ENCODE data around the gene SPAG16.

DNA sequence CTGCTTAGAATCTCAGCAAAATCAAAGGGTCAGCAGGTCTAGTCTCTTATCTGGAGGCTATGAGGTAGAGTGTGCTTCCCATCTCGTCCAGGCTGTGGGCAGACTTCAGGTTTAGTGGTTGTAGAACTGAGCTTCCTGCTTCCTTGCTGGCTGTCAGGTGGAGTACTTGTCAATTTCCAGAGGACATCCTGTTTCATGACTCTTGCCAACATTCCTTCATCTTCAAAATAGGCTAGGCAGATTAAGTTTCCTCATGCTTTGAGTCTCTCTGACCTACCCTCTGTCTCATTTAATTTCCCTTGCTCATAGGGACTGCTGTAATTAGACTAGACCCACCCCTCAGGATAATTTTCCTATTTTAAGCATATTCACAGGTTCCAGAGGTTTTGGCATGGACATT lies 562.6 kb downstream of the SPAG16 start:
- TF ChIP-seq, protein P1, sequence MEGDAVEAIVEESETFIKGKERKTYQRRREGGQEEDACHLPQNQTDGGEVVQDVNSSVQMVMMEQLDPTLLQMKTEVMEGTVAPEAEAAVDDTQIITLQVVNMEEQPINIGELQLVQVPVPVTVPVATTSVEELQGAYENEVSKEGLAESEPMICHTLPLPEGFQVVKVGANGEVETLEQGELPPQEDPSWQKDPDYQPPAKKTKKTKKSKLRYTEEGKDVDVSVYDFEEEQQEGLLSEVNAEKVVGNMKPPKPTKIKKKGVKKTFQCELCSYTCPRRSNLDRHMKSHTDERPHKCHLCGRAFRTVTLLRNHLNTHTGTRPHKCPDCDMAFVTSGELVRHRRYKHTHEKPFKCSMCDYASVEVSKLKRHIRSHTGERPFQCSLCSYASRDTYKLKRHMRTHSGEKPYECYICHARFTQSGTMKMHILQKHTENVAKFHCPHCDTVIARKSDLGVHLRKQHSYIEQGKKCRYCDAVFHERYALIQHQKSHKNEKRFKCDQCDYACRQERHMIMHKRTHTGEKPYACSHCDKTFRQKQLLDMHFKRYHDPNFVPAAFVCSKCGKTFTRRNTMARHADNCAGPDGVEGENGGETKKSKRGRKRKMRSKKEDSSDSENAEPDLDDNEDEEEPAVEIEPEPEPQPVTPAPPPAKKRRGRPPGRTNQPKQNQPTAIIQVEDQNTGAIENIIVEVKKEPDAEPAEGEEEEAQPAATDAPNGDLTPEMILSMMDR (IDR thresholded peaks at IDR 0.05 in 8 of 11, conservative IDR thresholded peaks at IDR 0.05 in 3 of 11): no peak
- no peak for TF ChIP-seq POLR2A (IDR thresholded peaks at IDR 0.05)

Data from spleen (tissue), 7 donors.